ENCODE results near the gene PTPRM. TPM values are rescaled to one million over a fixed set of nuclear protein-coding genes. Genes with fewer than 3 reads are reported as not detected.

PTPRM gene
- total RNA-seq, 1 experiment from 2014 or later = 14.5 TPM

DNA sequence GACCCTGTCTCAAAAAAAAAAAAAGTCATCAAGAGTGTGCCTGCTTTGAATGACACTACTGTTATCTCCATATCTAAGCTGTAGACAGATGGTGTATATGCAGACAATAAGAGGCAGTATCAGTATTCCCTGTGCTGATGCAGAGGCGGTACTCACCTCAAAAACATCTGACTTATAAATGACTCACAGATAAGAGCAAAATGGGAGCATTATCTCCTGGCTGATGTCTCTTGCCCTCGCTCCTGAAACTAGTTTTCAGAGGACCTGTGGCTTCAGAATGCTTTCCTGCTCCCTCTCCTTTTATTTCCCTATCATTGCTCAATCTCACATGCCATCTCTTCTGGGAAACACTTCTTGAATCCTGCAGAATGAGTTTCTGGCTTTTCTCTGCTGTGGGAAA, 289.6 kb downstream of the PTPRM start:
- ChIA-PET CTCF (no interaction called here), RAD21 (ENCODE audit: low non-redundant PET in 1 of 2, low total read pairs in 2 of 2, uncharacterized antibody in 2 of 2, unreplicated experiment in 2 of 2) (no interaction called here), POLR2A (no interaction called here)
- Histone ChIP-seq H3K4me2 (ENCODE audit: low read length) (peak overlapping the region; percentile 10; the same call in 1 of the 2 replicates), H3K4me1 (ENCODE audit: control insufficient read depth in 1 of 2, insufficient read depth in 2 of 2, low read length in 2 of 2) (peaks cover 0 to 9% of the 10 kb centered on the region in 2 experiments; a peak in 2 of 4 replicates), H3K9me2 (ENCODE audit: insufficient read depth) (no peaks in the 10 kb centered on the region), H4K20me1 (ENCODE audit: insufficient read depth) (no peaks in the 10 kb centered on the region), H3K9me3 (ENCODE audit: control insufficient read depth in 1 of 2, insufficient read depth in 1 of 2, low read depth in 1 of 2, low read length in 2 of 2) (no peaks in the 10 kb centered on the region), H3K4me3 (replicated peaks in 1 of 2; ENCODE audit: low read depth in 1 of 2, low read length in 2 of 2) (no peak overlapping the region), H3K27me3 (ENCODE audit: insufficient read depth, low read length) (no peaks in the 10 kb centered on the region), H3K79me2 (ENCODE audit: insufficient read depth, low read length) (no peaks in the 10 kb centered on the region), H3K27ac (ENCODE audit: low read depth, low read length) (no peak overlapping the region), H3K36me3 (ENCODE audit: control insufficient read depth in 1 of 2, insufficient read depth in 2 of 2, low read length in 2 of 2) (no peaks in the 10 kb centered on the region), H2AFZ (ENCODE audit: low read depth, low read length, poor library complexity, severe bottlenecking) (no peak overlapping the region), H3K9ac (ENCODE audit: low read length) (no peak overlapping the region)
- no TSS peak for BruUV-seq (replicated peaks)
- intact Hi-C loops (cut with micrococcal nuclease) = no loop called here
- no peak for TF ChIP-seq SRF (IDR thresholded peaks at IDR 0.05; ENCODE audit: low read depth)
- TF ChIP-seq SP1 (IDR thresholded peaks at IDR 0.05; ENCODE audit: low read depth) = no peak
- TF ChIP-seq ELF1 (IDR thresholded peaks at IDR 0.05; ENCODE audit: borderline replicate concordance, low read depth) = no peak
- TF ChIP-seq CTCF (IDR thresholded peaks at IDR 0.05 in 2 of 3, conservative IDR thresholded peaks at IDR 0.05 in 1 of 3; ENCODE audit: borderline replicate concordance in 1 of 3, insufficient read depth in 1 of 3, low read depth in 2 of 3, low read length in 2 of 3) = no peak
- no peak for TF ChIP-seq ZFX (IDR thresholded peaks at IDR 0.05)
- no peak for TF ChIP-seq ATF3 (IDR thresholded peaks at IDR 0.05)
- no peak for TF ChIP-seq CEBPB (IDR thresholded peaks at IDR 0.05; ENCODE audit: low read depth)
- no peak for TF ChIP-seq FOSL1 (IDR thresholded peaks at IDR 0.05; ENCODE audit: low read depth)
- TF ChIP-seq CBX3 (IDR thresholded peaks at IDR 0.05; ENCODE audit: low read depth) = no peak
- TF ChIP-seq ZBTB33 (IDR thresholded peaks at IDR 0.05; ENCODE audit: extremely low read depth, insufficient replicate concordance, low read length) = no peak
- no peak for TF ChIP-seq YY1 (IDR thresholded peaks at IDR 0.05; ENCODE audit: extremely low read depth, insufficient replicate concordance, low read depth, low read length)
- no peak for TF ChIP-seq REST (IDR thresholded peaks at IDR 0.05; ENCODE audit: low read depth)
- no peak for TF ChIP-seq EZH2phosphoT487 (IDR thresholded peaks at IDR 0.05; ENCODE audit: borderline replicate concordance)
- TF ChIP-seq EZH2 (IDR thresholded peaks at IDR 0.05) = no peak
- no peak for TF ChIP-seq POLR2A (IDR thresholded peaks at IDR 0.05; ENCODE audit: borderline replicate concordance, extremely low read depth, insufficient read depth, insufficient read length)
- no peak for TF ChIP-seq SIN3A (IDR thresholded peaks at IDR 0.05; ENCODE audit: low read depth)
- TF ChIP-seq RAD21 (IDR thresholded peaks at IDR 0.05; ENCODE audit: low read depth) = no peak
- no peak for TF ChIP-seq EGR1 (IDR thresholded peaks at IDR 0.05; ENCODE audit: low read depth)
- no peak for TF ChIP-seq JUND (IDR thresholded peaks at IDR 0.05)
- ATAC-seq = peak; percentile 64; the same call in 1 of the 2 replicates
- DNase-seq (ENCODE audit: low read depth, low spot score) = peak; percentile 13

Measured in HCT116 (cell line).